ENCODE data around the gene HNRNPA3. TPM values are rescaled to one million over a fixed set of nuclear protein-coding genes. Genes with fewer than 3 reads are reported as not detected.

HNRNPA3 gene
- total RNA-seq, result 100 to 1,000 TPM; 292 to 308 TPM

- Mint-ChIP-seq H3K9me3 (no peaks in the 10 kb centered on the region), H3K27ac (peak within 1 kb of the TSS; percentile 98), H3K36me3 (ENCODE audit: low read depth) (peaks cover 55% of the 10 kb centered on the region), H3K4me1 (ENCODE audit: low read depth) (peaks cover 34% of the 10 kb centered on the region), H3K4me3 (peak within 1 kb of the TSS; percentile 88), H3K27me3 (no peaks in the 10 kb centered on the region)
- DNase-seq, result peak; percentile 99
- ChIA-PET POLR2A (interaction anchor here (0.6 to 1.9 kb wide), 19 partner anchors 10 to 103 kb away, joined by 3 to 54 read pairs (median 4); partner anchors contain the start of gene NFE2L2), CTCF (interaction anchor here (1.0 to 1.7 kb wide), 4 partner anchors 14 to 52 kb away, joined by 3 to 15 read pairs (median 9); partner anchors contain the start of gene NFE2L2)
- peak; percentile 86 for ATAC-seq
- intact Hi-C loops (cut with micrococcal nuclease), result loop anchor here (2.0 kb wide), 1 partner anchor 53 kb away; the partner anchor contains the start of gene NFE2L2
- no peak for TF ChIP-seq CTCF (IDR thresholded peaks at IDR 0.05)
These were observed at the start of gene HNRNPA3 for GRCh38 chr2:177212106-177212890. HNRNPA3 (plus strand) TSS chr2:177212794; CDS start chr2:177212800, 6 bp downstream.

- CTCF ChIA-PET, result interaction anchor here (0.7 to 8.3 kb wide), 49 partner anchors 8 to 599 kb away, joined by 3 to 190 read pairs (median 5); partner anchors contain the start of gene NFE2L2
- ATAC-seq, result no peak
- intact Hi-C loops (cut with micrococcal nuclease), result loop anchor here (1.0 to 10.0 kb wide), 4 partner anchors 131 to 561 kb away; no protein-coding TSS in a partner anchor
- Mint-ChIP-seq H3K27me3 (no peaks in the 10 kb centered on the region), H3K9me3 (no peaks in the 10 kb centered on the region), H3K4me1 (ENCODE audit: low read depth) (peaks cover 17% of the 10 kb centered on the region), H3K4me3 (no peak overlapping the region), H3K27ac (no peak overlapping the region), H3K36me3 (ENCODE audit: low read depth) (no peaks in the 10 kb centered on the region)
- DNase-seq, result no peak
- TF ChIP-seq CTCF (IDR thresholded peaks at IDR 0.05), result no peak
- POLR2A ChIA-PET, result interaction anchor here (1.0 to 4.5 kb wide), 3 partner anchors 77 to 151 kb away, joined by 3 to 35 read pairs (median 4); partner anchors contain the start of gene NFE2L2
These were observed 48.5 kb upstream of the HNRNPA3 start for GRCh38 chr2:177164131-177164530.

- peak; percentile 100 for TF ChIP-seq CTCF (IDR thresholded peaks at IDR 0.05)
- Mint-ChIP-seq H3K27me3 (no peaks in the 10 kb centered on the region), H3K4me3 (no peak overlapping the region), H3K9me3 (no peaks in the 10 kb centered on the region), H3K4me1 (ENCODE audit: low read depth) (peaks cover 22% of the 10 kb centered on the region), H3K27ac (no peak overlapping the region), H3K36me3 (ENCODE audit: low read depth) (no peaks in the 10 kb centered on the region)
- peak; percentile 85 for DNase-seq
- intact Hi-C loops (cut with micrococcal nuclease), result loop anchor here (1.0 to 10.0 kb wide), 5 partner anchors 93 to 560 kb away; no protein-coding TSS in a partner anchor
- ChIA-PET CTCF (interaction anchor here (0.6 to 8.3 kb wide), 92 partner anchors 9 to 1038 kb away, joined by 3 to 190 read pairs (median 4); partner anchors contain the start of genes AGPS, HNRNPA3 and NFE2L2), POLR2A (interaction anchor here (0.6 to 4.5 kb wide), 6 partner anchors 50 to 227 kb away, joined by 3 to 35 read pairs (median 4); partner anchors contain the start of gene NFE2L2)
- ATAC-seq, result peak; percentile 40
These were observed 48.0 kb upstream of the HNRNPA3 start for GRCh38 chr2:177164584-177165052.

GRCh38 chr2:177165061-177165583 lies 47.5 kb upstream of the HNRNPA3 start:
- CTCF ChIA-PET, result interaction anchor here (0.6 to 8.3 kb wide), 89 partner anchors 9 to 1038 kb away, joined by 3 to 190 read pairs (median 4); partner anchors contain the start of genes AGPS, HNRNPA3 and NFE2L2
- DNase-seq (no peak), ATAC-seq (no peak)
- peaks cover 27% of the 10 kb centered on the region for H3K4me1 Mint-ChIP-seq (ENCODE audit: low read depth)
- intact Hi-C loops (cut with micrococcal nuclease), result loop anchor here (2.0 to 10.0 kb wide), 4 partner anchors 92 to 560 kb away; no protein-coding TSS in a partner anchor
- no peaks in the 10 kb centered on the region for H3K9me3 Mint-ChIP-seq
- H3K27me3 Mint-ChIP-seq, result no peaks in the 10 kb centered on the region
- no peaks in the 10 kb centered on the region for H3K36me3 Mint-ChIP-seq (ENCODE audit: low read depth)
- H3K27ac Mint-ChIP-seq, result no peak overlapping the region
- TF ChIP-seq CTCF (IDR thresholded peaks at IDR 0.05), result no peak
- H3K4me3 Mint-ChIP-seq, result no peak overlapping the region
- POLR2A ChIA-PET, result interaction anchor here (0.6 to 4.5 kb wide), 8 partner anchors 34 to 227 kb away, joined by 3 to 35 read pairs (median 4); partner anchors contain the start of genes HNRNPA3 and NFE2L2

Measured in activated CD8-positive, alpha-beta T cell treated with anti-CD3 and anti-CD28 coated beads for 36 hours (primary cell).